T-helper 2 cell treated with Interferon-gamma antibody and Interleukin-4, amounts not matched to agents 100 ng/mL and 5 ng/mL, for 36 hours (primary cell): ENCODE measurements around the gene PFN1. TPM values are rescaled to one million over a fixed set of nuclear protein-coding genes. Genes with fewer than 3 reads are reported as not detected.

Experiments used
- intact Hi-C: fragments of 100-400 bp; cut with micrococcal nuclease; formaldehyde crosslinking; loops from one replicate; pipeline ENCODE4 v1.15.1; 2023
- total RNA-seq: library from RNA; stranded (reverse); gene quantifications from 2 replicates; pipeline ENCODE4 v1.2.3, GENCODE V29; 2022

PFN1 gene
- total RNA-seq, 1 donor from 2014 or later, result 2,527 TPM

DNA sequence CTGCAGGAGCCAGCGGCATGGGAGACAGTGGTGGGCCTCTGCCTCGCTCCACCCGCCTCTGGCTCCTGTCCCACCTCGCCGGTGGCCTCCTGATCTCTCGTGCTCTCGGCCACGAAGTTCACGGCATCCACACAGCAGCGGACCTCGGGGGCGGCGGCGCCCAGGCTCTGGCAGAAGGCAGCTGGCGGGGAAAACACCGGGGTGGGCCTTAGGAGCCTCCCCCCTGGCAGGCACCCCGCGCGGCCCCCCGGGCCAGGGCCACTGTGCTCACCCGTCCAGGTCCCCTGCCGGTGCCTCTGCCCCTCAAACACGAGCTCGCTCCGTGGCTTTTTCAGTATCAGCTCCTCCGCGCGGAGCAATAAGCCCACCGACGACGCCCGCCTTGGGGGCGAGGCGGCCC, 49.4 kb downstream of the PFN1 start:
- intact Hi-C loops, result no loop called here

- intact Hi-C loops, result no loop called here
These were observed 50.0 kb downstream of the PFN1 start for GRCh38 chr17:4898351-4898750.

DNA sequence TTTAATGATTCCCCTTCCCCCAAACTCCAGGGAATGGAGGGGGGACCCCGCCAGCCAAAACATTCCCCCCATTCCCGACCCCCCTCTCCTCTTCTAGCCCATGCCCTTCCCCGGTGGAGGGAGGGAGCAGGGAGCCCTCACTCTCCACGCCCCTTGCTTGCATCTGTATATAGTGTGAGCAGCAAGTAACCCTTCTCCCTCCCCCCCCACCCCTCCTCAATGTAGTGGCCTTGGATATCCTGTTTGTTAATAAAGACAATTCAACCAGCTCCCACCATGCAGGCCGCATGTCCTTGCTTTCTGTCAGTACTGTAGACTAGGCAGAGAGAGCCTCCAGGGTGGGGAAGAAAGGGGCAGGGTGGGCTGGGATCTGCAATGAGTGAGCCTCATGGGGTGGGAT, 50.5 kb downstream of the PFN1 start:
- intact Hi-C loops, result no loop called here

GRCh38 chr17:4897198-4897687, 51.1 kb downstream of the PFN1 start:
- intact Hi-C loops, result no loop called here

- intact Hi-C loops, result no loop called here
These were observed 51.8 kb downstream of the PFN1 start for GRCh38 chr17:4896332-4897197.

GRCh38 chr17:4895657-4896331, 52.5 kb downstream of the PFN1 start:
- intact Hi-C loops, result no loop called here

Other genes with a start within 250 kb of the PFN1 start
- 77.1 and 81.3 TPM in 2 replicates for gene PELP1, start 244.4 kb downstream of the PFN1 start, total RNA-seq
- gene ARRB2, start 237.9 kb downstream of the PFN1 start, total RNA-seq, result 344 and 354 TPM in 2 replicates
- gene MED11, start 217.1 kb downstream of the PFN1 start, total RNA-seq, result 21.6 and 23.4 TPM in 2 replicates
- gene ZMYND15, start 208.7 kb downstream of the PFN1 start, total RNA-seq, result 0.09 TPM in 1 of 2 replicates, not detected in the other
- 0.75 and 0.80 TPM in 2 replicates for gene CXCL16, start 208.6 kb downstream of the PFN1 start, total RNA-seq
- not detected in 2 replicates for gene TM4SF5, start 176.6 kb downstream of the PFN1 start, total RNA-seq
- 0.27 and 0.41 TPM in 2 replicates for gene VMO1, start 162.2 kb downstream of the PFN1 start, total RNA-seq
- gene GLTPD2, start 159.6 kb downstream of the PFN1 start, total RNA-seq, result not detected in 2 replicates
- gene PSMB6, start 152.4 kb downstream of the PFN1 start, total RNA-seq, result 153 and 157 TPM in 2 replicates
- gene PLD2, start 141.4 kb downstream of the PFN1 start, total RNA-seq, result 14.0 and 15.8 TPM in 2 replicates
- 88.2 and 91.5 TPM in 2 replicates for gene MINK1, start 115.2 kb downstream of the PFN1 start, total RNA-seq
- 0.20 and 0.27 TPM in 2 replicates for gene C17orf107, start 49.0 kb downstream of the PFN1 start, total RNA-seq
- gene CHRNE, start 45.4 kb downstream of the PFN1 start, total RNA-seq, result 0.25 and 0.73 TPM in 2 replicates
- not detected in 2 replicates for gene GP1BA, start 16.3 kb downstream of the PFN1 start, total RNA-seq
- 83.9 and 88.9 TPM in 2 replicates for gene SLC25A11, start 8.5 kb downstream of the PFN1 start, total RNA-seq
- gene RNF167, start 8.3 kb downstream of the PFN1 start, total RNA-seq, result 227 and 238 TPM in 2 replicates
- 52.9 and 53.3 TPM in 2 replicates for gene ENO3, start 2.6 kb upstream of the PFN1 start, total RNA-seq
- 50.3 and 57.6 TPM in 2 replicates for gene SPAG7, start 19.3 kb upstream of the PFN1 start, total RNA-seq
- gene CAMTA2, start 39.1 kb upstream of the PFN1 start, total RNA-seq, result 70.7 and 73.7 TPM in 2 replicates
- 0.25 and 0.27 TPM in 2 replicates for gene INCA1, start 49.0 kb upstream of the PFN1 start, total RNA-seq
- 38.6 and 42.5 TPM in 2 replicates for gene KIF1C, start 49.4 kb upstream of the PFN1 start, total RNA-seq
- 0.16 and 0.30 TPM in 2 replicates for gene SLC52A1, start 86.9 kb upstream of the PFN1 start, total RNA-seq
- gene ZFP3, start 129.9 kb upstream of the PFN1 start, total RNA-seq, result 3.5 and 3.7 TPM in 2 replicates
- 11.1 TPM in 2 replicates for gene ZNF232, start 163.3 kb upstream of the PFN1 start, total RNA-seq
- 0.02 and 0.09 TPM in 2 replicates for gene USP6, start 167.5 kb upstream of the PFN1 start, total RNA-seq
- gene ZNF594, start 243.3 kb upstream of the PFN1 start, total RNA-seq, result 8.6 and 10.5 TPM in 2 replicates